Muscle layer of duodenum (tissue), 2 donors: Measurements from ENCODE around the gene PREX1.

Source experiments
- H3K27ac ChIP-seq: one replicate; pipeline ENCODE4 v1.7.0; 2013; ENCODE audit warnings: mild to moderate bottlenecking, low read length
- H3K27me3 ChIP-seq: one replicate; pipeline ENCODE4 v1.7.0; 2013; ENCODE audit warnings: low read depth, mild to moderate bottlenecking, control low read depth, low read length
- H3K36me3 ChIP-seq, 2 donors: one replicate each; pipeline ENCODE4 v1.7.0; 2013; ENCODE audit warnings: low read length in 2 of 2, control low read depth in 1 of 2, mild to moderate bottlenecking in 1 of 2; ENCODE audit not compliant: insufficient read depth in 2 of 2, control insufficient read depth in 1 of 2
- H3K4me1 ChIP-seq, 2 donors: one replicate each; pipeline ENCODE4 v1.7.0; 2013; ENCODE audit warnings: low read length in 2 of 2, mild to moderate bottlenecking in 2 of 2, control low read depth in 1 of 2, moderate library complexity in 1 of 2; ENCODE audit not compliant: insufficient read depth in 2 of 2, control insufficient read depth in 1 of 2
- H3K4me3 ChIP-seq, 2 donors: one replicate each; pipeline ENCODE4 v1.7.0; 2013; ENCODE audit warnings: low read length in 2 of 2, low read depth in 1 of 2, mild to moderate bottlenecking in 1 of 2
- H3K9me3 ChIP-seq, 2 donors: one replicate each; pipeline ENCODE4 v1.7.0; 2013; ENCODE audit warnings: low read length in 2 of 2, control low read depth in 1 of 2, mild to moderate bottlenecking in 1 of 2; ENCODE audit not compliant: control insufficient read depth in 1 of 2
- donor health status: healthy.

The PREX1 gene

DNA sequence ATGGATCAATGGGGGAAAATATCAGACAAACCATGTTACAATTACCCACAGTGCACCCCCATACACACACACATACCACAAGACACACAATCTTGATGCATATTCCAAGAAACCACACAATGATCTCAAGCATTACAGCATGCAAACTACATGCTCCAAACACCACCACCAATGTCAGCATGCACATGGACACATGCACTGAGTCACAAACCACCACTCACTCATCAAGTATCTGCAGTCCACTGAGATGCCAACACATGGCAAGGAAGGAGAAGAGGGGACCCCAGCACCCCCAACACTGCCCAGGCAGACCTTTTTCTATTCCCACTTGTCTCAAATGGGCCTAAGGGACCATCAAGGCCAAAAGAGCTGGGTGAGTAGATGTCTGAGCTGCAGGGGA, 91.6 kb downstream of the PREX1 start:
- Histone ChIP-seq H3K4me1 (peaks cover 9 to 15% of the 10 kb centered on the region in 2 donors), H3K9me3 (no peaks in the 10 kb centered on the region), H3K4me3 (no peak overlapping the region), H3K36me3 (peaks cover 0 to 4% of the 10 kb centered on the region in 2 donors), H3K27me3 (no peaks in the 10 kb centered on the region), H3K27ac (no peak overlapping the region)

DNA sequence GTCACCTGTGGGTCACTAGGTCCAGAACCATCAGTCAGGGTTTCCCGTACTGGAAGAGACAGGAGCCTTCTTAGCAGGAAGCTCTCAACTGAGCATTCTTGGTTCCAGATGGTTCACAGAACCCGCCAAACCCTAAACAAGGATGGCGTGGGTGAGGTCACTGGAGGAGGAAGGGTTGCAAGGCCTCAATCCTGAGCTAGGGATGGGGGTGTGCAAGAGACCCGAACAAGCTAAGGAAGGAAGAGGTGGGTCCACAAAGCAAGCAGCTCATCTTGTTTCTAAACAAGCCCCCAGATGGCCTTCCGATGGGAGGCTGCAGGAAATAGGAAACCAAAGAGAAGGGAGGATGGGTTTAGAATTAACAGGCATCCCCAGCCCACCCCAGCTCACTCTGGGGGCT, 92.7 kb downstream of the PREX1 start:
- no peak overlapping the region for H3K4me3 ChIP-seq
- peaks cover 0 to 4% of the 10 kb centered on the region in 2 donors for H3K36me3 ChIP-seq
- H3K9me3 ChIP-seq, result no peaks in the 10 kb centered on the region
- H3K27ac ChIP-seq, result no peak overlapping the region
- H3K27me3 ChIP-seq, result no peaks in the 10 kb centered on the region
- H3K4me1 ChIP-seq, result peaks cover 9 to 15% of the 10 kb centered on the region in 2 donors

DNA sequence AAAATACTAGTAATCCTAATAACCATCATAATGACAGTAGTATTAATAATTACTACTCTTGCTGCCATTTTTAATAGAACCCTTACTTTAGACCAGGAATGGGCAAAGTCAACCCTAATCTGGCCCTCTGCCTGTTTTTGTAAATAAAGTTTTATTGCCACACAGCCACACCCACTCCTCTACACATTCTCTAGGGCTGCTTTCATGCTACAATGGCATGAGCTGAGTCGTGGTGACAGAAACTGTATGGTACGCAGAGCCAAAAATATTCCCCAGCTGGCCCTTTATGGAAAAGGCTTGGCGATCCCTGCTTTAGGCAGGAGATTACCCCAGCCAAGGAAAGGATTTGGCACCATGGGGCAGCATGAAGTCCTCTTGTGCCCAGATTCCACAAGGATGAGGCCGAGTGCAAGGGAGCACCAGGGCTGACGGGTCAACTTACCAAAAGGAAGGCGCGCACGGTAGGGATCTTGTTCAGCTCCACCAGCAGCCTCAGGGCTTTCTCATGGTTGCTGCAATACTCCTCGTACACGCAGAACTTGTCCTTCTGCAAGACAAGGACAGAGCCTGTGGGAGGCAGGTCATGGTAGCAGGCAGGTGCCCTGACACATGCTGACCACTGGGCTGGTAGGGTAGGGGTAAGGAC, 93.6 kb downstream of the PREX1 start:
- no peak overlapping the region for H3K4me3 ChIP-seq
- H3K27ac ChIP-seq, result no peak overlapping the region
- no peaks in the 10 kb centered on the region for H3K9me3 ChIP-seq
- H3K27me3 ChIP-seq, result no peaks in the 10 kb centered on the region
- peaks cover 9 to 13% of the 10 kb centered on the region in 2 donors for H3K4me1 ChIP-seq
- H3K36me3 ChIP-seq, result peaks cover 0 to 4% of the 10 kb centered on the region in 2 donors

DNA sequence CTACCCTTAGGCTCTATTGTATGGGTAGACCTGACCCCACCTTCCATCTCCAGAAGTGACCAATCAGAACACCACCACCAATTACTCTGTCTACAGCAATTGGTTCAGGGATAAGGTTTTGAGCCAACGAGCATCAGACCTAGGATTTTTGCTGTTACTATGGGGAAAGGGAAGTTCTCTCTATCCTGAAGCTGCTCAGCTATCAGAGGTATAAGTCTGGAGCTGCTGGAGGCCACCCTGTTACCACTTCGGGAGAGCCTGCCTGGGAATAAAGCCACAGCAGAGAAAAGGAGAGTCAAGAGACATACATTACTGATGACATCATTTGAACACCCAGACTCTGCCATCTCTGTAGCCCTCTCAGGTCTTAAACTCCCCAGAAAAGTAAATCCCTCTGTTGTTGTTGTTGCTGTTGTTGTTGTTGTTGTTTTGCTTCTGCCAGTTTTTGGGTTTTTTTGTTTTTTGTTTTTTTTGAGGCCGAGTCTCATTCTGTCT, 94.5 kb downstream of the PREX1 start:
- Histone ChIP-seq H3K27ac (no peak overlapping the region), H3K36me3 (peaks cover 0 to 4% of the 10 kb centered on the region in 2 donors), H3K27me3 (no peaks in the 10 kb centered on the region), H3K4me1 (peaks cover 2 to 4% of the 10 kb centered on the region in 2 donors), H3K9me3 (no peaks in the 10 kb centered on the region), H3K4me3 (no peak overlapping the region)

DNA sequence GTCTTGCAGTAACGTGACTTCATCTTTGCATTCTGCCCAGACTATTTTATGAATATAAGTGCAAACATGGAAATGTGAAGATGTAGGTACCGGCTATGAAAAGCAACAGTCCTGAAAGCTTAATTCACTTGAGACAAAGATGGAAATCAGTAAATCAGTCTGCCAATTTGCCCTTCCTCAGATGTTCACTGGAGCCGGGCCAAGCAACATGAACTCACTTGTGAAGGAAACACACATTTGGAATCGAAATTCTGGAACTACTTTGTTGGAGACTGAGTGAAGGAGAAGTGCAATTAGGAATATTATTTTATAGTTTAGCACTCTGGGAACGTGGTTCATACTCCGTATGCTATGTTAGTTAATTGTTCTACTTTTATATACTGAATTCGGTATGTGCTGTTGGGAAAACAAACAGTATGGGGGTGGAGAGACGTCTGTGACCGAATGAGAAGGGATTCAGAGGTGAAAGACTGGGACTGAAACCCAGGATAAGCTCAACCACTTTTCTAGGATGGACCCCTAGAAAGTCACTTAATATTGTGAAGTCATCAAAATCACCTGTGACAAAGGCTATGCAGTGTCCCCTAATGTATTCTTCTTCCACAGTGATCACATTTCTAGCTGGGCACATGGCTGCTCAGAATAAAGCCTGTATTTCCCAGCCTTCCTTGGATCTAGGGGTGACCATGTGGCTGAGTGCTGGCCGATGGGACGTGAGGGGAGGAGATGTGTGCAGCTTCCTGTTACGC, 95.5 kb downstream of the PREX1 start:
- Histone ChIP-seq H3K36me3 (peaks cover 0 to 4% of the 10 kb centered on the region in 2 donors), H3K9me3 (no peaks in the 10 kb centered on the region), H3K27me3 (no peaks in the 10 kb centered on the region), H3K27ac (no peak overlapping the region), H3K4me1 (no peaks in the 10 kb centered on the region), H3K4me3 (no peak overlapping the region)

DNA sequence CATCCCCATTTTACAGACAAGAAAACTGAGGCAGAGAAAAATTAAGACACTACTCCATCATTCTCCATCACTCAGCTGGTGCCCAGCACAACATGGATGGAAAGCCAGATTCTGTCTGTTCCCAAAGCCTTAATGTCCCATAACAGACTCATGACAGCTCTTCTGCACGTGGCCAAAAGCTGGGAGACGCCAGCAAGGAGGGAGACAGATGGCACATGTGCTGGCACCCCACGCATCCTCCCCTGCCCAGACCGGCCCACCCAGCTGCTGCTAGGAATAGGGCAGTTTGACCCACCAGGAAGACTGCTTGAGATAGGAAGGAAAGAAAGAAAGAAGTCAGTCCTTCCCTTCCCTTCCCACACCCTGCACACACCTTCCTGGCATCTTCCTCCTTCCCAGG, 96.3 kb downstream of the PREX1 start:
- Histone ChIP-seq H3K4me3 (no peak overlapping the region), H3K27me3 (no peaks in the 10 kb centered on the region), H3K36me3 (peaks cover 0 to 4% of the 10 kb centered on the region in 2 donors), H3K27ac (no peak overlapping the region), H3K9me3 (no peaks in the 10 kb centered on the region), H3K4me1 (no peaks in the 10 kb centered on the region)

DNA sequence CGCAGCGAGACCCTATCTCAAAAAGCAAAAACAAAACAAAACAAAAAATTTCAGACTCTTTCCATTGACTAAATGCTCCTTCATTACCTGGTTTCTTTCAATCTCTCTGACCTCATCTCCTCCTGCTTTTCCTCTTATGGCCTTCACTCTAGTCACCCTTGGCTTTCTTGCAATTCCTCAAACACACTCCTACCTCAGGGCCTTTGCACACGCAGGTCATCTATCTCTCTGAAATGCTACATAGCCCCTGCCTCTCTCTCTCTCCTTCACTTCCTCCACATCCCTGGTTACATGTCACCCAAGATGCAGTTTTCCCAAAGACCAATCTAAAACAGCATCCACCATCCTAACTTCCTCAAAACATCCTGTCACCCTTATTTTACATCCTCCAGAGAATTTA, 96.8 kb downstream of the PREX1 start:
- peaks cover 0 to 4% of the 10 kb centered on the region in 2 donors for H3K36me3 ChIP-seq
- H3K4me1 ChIP-seq, result no peaks in the 10 kb centered on the region
- no peaks in the 10 kb centered on the region for H3K27me3 ChIP-seq
- no peaks in the 10 kb centered on the region for H3K9me3 ChIP-seq
- H3K4me3 ChIP-seq, result no peak overlapping the region
- no peak overlapping the region for H3K27ac ChIP-seq

DNA sequence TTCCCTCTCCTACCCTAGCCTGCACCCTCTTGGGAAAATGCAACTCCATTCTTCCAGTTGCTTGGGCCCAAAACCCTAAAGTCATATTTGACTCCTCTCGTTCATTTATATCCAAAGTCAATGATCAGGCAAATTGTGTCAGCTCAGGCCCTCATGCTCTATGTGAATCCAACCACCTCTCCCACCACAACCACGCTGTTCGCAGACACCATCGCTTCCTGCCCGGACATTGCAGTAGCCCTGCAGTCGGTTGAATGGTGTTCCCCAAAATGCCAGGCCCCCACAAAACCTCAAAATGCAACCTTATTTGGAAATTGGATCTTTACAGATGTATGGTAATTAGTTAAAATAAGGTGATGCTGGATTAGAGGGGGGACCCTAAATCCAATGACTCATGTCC, 98.3 kb downstream of the PREX1 start:
- Histone ChIP-seq H3K4me3 (no peak overlapping the region), H3K9me3 (no peaks in the 10 kb centered on the region), H3K36me3 (peaks cover 4% of the 10 kb centered on the region in 2 donors), H3K27me3 (no peaks in the 10 kb centered on the region), H3K4me1 (peaks cover 0 to 5% of the 10 kb centered on the region in 2 donors), H3K27ac (no peak overlapping the region)

DNA sequence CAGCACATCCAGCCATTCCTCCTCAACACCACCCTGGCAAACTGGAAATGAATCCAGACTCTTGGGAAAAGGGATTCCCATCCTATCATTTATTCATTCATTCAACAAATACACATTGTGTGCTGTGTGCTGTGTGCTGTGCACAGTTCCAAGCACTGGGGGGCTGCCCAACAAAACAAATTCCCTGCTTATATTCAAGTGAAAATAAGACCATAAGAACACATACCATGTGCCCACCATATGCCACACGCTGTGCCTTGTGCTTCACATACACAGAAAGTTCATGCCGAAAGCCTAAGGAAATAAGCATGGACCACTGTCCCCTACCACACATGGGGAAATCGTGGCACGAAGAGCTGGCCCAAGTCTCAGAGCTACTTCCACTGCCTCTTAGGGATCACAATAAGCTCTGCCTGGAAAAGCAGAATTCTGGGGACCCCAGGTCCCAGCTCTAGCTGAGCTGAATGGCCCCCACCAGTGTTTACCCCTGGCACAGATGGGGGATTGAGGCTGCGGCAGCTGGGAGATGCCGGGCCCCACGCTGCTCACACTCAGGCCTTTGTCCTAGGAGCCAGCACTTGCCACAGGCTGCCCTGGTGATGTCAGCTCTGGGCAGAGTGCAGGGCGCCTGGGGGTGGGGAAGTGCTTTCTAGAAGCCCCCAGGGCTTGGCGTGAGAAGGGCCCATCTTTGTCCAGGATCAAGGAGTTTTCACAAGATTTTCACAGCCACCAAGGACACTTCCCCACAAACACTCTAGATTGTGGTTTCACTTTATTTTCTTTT, 99.6 kb downstream of the PREX1 start:
- H3K27ac ChIP-seq, result no peak overlapping the region
- H3K4me3 ChIP-seq, result no peak overlapping the region
- H3K27me3 ChIP-seq, result no peaks in the 10 kb centered on the region
- peaks cover 0 to 13% of the 10 kb centered on the region in 2 donors for H3K4me1 ChIP-seq
- H3K36me3 ChIP-seq, result peaks cover 0 to 4% of the 10 kb centered on the region in 2 donors
- no peaks in the 10 kb centered on the region for H3K9me3 ChIP-seq

DNA sequence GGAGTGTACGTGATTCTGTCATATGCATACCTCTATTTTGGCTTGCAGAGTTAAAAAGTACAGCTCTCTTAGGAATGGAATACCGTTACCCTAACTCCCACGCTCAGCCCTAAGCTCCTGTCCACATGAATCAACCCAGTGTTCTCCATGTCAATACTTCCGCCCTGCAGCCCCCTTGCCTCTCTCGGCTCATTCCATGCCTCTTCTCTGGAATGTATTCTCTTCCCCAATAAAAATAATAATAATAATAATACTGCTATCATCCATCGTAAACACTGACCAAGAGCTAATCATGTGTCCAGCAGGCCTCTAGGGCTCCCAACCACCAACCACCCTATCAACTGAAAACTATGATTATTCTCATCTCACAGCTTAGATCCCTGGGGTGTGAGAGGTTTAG, 100.6 kb downstream of the PREX1 start:
- Histone ChIP-seq H3K4me1 (peaks cover 0 to 23% of the 10 kb centered on the region in 2 donors), H3K27ac (no peak overlapping the region)

DNA sequence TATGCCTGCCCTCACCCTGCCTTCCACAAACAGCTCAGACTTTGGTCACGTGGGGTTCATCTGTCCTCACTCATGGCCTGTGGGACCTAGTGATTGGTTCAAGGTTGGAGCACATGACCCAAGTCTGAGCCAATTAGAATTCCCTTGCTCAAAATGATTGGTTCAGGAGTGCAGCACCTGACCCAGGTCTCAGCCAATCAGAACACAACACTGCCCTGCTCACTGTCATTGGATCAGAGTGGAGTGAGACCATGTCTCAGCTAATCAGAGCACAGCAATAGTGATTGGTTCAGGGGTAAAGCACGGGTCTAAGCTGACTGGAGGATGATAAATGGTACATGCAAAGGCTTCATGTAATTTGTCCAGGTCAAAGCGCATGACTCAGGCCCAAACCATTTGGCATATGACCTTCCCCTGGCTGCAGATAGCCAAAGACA, 102.2 kb downstream of the PREX1 start:
- Histone ChIP-seq H3K4me3 (no peak overlapping the region), H3K27me3 (no peaks in the 10 kb centered on the region), H3K36me3 (peaks cover 0 to 4% of the 10 kb centered on the region in 2 donors), H3K27ac (no peak overlapping the region), H3K4me1 (peaks cover 0 to 24% of the 10 kb centered on the region in 2 donors), H3K9me3 (no peaks in the 10 kb centered on the region)

More for the DNA sequence above, 100.6 kb downstream of the PREX1 start:
- Histone ChIP-seq H3K4me3 (no peak overlapping the region), H3K36me3 (peaks cover 0 to 4% of the 10 kb centered on the region in 2 donors), H3K27me3 (no peaks in the 10 kb centered on the region), H3K9me3 (no peaks in the 10 kb centered on the region)
